HG02938 (cell line): ENCODE results near the gene MEOX1.

Source experiments
- ATAC-seq: cut with Tn5 transposase; IDR thresholded peaks from one replicate; pipeline ENCODE4 v1.9.1; 2021; ENCODE audit warnings: mild to moderate bottlenecking, moderate library complexity; ENCODE audit not compliant: unreplicated experiment

Gene MEOX1

DNA sequence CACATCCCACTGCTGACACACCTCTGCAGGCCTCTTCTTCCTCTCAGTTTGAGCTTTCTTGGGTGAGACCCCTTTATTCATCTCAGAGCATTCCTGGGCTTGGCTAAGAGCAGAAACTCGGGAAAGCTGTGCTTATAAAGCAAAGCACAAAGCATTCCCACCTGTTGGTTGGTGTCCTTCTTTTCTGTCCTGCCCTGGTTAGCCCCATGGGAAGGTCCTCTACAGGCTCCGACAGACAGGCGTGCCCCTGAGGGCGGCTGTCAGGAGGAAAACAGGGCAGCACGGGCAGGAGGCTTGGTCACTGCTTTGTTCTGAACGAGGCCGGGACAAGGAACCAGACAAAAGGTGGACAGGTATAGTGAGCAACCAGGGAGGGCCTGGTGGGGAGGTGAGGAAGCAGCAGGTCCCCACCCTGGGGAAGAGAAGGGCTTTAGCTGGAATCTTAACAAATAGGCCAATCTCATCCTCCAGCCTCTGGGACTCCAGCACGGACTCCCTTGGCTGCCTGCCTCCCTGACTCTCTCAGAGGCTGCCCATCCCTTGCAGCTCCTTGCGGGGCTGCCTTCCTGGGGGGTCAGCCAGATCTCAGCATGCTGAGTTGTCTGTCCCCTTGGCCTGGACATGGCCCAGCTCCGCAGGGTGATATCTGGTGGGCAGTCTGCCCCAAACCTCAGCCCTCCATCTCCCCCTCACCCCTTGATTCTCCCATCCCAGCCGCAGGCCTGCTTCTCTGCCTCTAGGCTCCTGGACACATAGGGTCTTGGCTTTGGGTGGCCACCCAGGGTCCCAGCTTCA, 1.7 kb downstream of the MEOX1 start:
- no peak for ATAC-seq

DNA sequence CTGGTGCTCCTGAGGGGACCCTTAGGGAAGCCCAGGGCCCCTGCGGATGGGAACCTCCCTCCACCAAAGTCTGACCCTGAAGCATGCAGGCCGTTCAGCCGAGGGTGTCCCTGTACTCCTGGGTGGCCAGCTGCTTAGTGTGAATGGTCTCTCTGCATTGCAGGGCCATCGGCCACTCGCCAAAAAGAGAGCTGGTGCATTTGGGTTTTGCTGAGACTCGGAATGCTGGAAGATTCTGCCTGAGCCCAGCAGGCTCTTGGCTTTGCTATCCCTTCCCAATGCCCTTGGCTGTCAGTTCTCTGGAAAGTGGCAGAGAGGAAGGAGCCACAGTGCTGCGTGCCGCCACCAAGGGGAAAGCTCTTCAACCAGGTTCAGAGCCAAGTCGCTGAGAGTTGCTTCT, 2.8 kb downstream of the MEOX1 start:
- ATAC-seq = no peak

DNA sequence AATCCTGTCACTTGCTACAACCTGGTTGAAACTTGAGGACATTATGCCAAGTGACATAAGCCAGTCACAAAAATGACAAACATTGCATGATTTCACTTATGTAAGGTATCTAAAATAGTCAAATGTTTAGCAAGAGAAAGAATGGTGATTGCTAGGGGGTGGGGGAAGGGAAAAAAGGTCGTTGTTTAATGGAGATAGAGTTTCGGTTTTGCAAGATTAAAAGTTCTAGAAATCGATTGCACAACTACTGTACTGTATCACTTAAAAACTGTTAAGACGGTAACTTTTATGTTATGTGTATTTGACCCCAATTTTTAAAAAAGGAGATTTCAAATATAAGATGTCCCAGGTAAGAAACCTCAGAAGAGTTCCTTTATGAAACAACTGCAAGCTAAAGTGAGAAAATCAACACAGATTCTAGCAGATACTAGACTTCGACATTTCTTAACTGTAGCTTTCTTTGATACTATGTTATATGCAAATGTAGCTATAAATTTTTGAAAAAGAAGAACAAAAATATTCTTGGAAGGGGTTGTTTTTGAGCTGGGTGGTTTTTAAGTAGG, 5.9 kb downstream of the MEOX1 start:
- ATAC-seq = no peak

DNA sequence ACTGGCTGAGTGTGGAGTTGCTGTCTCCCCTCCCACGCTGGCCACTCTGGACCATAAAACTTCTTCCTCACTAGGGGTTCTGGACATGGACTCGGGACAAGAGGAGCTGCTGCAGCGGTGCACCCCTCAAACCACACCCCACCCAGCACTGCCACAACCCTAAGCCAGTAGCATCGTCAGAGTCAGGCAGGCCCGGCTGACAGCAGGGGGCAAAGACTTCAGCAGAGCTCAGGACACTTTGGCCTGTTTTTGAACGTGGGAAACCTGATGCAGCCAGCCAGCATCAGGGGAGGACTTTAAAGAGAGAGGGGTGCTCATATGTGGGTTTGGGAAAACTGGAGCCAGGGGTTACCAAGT, 9.6 kb downstream of the MEOX1 start:
- no peak for ATAC-seq

DNA sequence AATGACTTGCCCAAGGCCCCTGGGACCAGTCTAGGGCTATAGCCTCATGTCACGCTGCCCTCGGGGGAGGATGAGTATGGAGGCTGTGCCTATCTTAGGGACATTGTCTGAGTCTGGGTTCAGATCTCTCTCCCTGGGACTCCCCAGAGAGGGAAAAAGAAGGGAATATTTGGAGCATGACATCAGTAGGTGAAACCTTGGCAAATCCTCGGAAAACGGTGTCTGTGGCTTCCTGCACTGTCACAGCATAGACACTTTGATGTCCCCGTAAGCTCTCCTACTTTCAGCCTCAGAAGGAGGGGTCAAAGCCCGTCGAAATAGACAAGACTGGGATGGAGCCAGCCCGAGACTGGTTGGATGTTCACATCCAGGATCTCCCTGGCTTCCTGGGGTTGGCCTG, 11.3 kb downstream of the MEOX1 start:
- no peak for ATAC-seq

DNA sequence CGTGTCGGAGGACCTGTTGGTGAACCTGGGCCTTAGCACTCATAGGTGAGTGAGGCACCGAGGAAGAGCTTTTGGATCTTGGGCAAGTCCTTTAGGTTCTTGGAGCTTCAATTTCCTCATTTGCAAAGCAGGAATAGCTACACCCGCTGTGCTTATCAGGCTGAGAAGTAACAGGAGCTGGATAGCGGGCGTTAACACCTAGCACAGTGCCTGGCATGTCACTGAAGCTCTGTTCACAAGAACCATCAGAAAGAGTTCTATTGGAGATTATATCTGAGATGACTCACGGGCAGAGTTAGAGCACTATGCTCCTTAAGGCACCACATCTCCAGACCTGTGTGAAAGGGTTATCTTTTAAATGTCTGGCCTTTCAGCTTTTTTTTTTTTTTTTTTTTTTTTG, 12.8 kb downstream of the MEOX1 start:
- ATAC-seq = no peak

DNA sequence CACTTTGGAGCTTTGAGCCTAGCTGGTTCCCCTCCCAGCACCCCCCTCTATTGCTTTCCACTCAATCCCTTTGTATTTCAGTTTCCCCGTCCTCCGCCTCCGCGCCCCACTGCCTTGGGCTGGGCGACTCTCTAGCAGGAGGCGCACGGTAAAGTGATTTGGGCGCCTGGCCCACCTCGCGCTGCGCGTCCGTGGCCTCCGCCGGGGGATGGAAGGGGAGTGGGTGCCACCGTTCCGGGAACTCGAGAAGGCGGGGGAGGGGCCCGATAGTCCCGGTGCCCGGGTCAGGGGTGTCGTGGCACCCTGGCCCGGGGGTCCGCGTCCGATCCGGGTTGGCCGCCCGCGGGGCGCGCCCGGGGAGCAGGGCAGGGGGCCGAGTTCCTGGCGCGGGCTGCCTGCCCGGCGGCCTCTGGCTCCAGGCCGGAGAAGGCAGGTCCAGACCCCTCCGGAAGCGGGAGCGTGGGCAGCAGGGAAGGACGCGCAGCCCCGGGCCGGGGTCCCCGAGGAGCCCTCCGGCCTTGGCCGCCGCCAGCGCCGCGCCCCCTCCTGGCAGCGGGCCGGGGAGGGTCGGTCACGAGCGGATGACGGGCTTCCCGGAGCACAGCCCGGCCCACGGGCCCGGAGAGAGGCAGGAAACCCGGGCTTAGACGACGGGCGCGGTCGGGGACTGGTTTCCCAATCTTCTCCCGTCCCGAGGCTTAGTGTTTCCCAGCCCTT, 15.8 kb downstream of the MEOX1 start:
- ATAC-seq = no peak

DNA sequence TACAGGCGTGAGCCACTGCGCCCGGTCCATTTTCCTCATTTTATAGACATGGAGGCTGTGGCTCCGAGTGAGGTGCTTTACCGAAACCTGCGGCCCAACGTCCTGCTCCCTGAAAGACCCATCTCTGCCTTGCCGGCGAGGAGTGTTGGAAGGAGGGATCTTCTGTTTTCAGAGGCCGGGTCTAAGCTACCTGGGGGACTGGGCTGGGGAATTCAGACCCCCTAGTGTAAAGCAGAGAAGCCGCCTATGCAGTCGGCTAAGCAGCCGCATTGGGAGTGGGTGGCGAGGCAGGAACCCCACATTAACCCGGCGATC, 16.3 kb downstream of the MEOX1 start:
- no peak for ATAC-seq

DNA sequence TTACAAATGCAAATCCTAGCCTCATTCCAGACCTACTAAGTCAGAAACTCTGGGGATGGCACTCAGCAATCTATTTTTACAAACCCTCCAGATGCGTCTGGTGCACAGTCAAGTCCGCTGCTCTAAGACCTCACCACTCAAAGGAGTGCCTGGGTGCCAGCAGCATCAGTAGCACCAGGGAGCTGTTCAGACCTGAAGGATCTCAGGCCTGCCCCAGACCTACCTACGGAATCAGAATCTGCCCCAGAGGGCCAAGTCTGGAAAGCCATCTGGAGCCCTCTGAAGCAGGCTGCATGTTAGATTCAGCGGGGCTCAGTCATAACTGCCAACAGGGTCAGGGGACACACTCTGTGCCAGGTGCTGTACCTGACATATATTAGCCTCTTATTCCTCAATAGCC, 17.6 kb downstream of the MEOX1 start:
- no peak for ATAC-seq

DNA sequence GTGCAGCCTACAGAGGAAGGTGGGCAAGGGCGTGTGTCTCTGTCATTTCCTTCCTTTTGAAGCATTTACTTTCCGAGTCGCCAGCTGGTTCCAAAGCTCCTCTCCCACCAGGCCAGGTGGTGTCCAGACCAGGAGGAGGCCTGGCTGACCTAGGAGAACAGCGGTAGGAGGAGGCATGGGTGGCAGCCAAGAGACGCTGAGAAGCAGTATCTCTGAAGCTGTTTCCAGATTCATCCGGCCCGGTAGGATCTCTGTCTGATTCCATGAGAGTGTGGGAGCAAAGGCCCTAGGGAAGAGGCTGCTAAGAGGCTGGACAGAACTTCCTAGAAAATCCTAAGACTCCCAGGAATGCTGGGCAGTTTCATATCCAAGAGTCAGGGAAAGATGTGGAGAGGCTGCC, 20.3 kb downstream of the MEOX1 start:
- no peak for ATAC-seq

DNA sequence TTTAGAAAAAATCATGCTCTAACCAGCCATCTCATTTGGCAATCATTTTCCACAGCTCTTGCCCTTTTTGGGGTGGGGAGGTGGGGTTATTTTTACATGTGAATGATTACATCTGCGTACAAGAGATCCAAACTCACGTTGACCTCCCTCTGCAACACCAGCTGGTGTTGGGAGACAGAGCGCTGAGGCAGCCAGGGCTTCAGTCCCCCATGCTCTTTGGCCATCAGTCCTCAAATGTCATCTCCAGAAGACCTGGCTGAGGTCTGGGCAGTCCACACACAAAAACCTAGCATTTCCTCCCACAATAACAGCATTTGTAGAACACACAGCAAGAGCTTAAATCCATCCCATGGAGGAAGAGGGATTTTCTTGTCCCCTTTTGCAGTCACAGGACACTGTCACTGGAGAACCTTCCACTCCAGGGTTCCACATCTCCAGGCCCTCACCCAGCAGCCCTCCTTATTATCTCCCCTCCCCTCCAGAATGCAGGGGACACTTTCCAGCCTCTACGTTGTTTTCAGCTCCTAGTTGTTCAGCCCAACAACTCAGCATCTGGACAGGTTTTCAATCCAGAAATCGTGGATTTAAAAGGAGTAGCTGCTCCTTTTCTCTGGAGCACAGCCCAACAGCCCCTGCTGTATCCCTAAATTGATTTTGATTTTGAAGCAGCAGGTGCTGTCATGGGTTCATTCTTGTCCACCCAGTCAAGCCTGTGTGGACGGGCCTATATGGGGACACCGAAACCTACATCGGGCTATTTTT, 21.1 kb downstream of the MEOX1 start:
- ATAC-seq = no peak

DNA sequence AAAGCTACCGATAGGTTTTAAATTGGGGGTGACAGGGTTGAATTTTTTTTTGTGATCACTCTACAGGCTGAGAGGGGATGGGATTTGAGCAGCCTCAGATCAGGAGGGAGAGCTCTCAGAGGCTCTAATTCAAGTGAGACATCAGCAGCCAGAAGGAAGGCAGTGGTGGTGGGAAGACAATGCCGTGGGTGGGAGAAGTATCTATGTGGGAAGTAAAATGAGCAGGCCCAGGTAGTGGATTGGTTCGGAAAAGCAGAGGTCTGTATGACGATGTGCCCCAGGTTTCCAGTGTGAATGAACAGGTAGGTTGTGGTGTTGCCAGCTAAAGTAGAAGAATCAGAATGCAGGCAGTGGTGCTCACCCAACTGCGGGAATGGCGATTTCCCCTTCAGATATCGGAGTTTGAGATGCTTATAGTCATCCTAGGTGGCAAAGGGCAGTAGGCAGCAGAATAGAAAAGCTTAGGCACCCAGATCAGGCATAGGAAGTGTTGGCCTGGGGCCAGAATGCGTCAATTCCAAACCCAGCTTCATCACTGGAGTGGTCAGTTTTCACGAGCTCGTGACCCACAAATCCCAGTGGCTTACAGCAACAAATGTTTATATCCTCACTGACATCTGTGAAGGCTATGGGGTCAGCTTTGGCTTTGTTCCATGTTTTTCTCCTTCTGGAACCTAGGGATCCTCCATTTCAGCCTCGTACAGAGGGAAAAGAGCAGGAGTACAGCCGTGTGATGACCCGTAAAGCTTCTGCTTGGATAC, 24.0 kb downstream of the MEOX1 start:
- ATAC-seq = no peak

DNA sequence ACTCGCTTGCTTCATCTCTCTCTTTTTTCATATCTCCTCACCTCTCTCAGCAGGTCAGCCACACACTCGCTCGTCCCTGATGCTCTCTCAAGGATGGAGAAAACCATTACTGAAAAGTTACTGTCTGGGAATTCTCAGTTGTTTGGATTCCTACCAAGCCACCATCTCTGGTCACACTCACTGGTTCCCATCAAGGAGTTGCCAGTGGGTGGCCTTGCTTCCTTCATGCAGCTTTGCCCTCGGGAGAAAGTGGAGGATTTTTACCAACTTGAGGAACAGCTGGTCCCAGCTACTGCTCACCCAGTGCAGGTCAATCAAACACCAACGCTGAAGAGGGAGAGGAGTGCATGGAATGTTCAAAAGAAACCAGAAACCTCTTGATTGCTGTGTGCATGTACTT, 25.3 kb downstream of the MEOX1 start:
- no peak for ATAC-seq

DNA sequence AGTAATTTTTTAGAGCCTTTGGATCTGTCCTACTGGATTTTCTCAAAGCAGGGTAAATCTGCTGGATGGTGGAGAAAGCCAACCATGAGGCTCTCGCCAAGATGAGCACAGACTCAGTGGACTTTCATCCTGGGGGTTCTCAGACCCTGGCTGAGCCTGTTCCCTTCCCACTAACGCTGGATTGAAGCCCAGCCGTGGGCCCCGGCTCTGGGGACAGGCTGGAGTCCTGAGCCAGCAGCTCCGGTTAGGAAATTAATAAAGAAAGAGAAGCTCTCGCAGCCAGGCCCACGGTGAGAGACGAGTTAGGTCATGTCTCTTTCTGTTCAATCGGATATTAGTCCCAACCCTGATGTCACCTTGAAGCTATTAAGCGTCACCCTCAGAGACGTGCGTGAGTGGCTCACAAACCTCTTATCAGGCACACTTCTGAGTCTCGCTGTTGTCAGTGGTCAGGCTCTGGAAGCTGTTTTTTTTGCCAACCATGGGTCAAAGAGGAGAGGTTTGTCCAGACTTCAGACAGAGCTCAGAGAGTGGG, 27.1 kb downstream of the MEOX1 start:
- no peak for ATAC-seq

DNA sequence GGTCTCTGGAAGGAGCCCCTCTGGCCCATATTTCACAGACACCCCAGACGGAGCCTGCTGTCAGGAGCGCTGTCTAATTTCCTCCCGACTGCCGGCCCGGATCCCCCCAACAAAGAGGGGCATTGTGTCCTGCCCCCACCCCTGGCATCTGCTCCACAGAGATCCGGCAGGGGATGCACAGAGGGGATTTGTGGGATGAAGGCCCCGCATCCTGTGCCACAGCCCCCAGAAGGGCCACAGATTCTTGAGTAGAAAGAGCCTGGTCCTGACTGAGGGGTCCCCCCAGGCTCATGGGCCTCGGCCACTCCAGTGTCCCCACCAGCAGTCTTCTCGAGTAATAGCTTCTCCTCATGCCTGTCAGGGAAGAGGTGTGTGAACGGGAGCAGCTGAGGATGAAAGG, 29.5 kb downstream of the MEOX1 start:
- no peak for ATAC-seq

DNA sequence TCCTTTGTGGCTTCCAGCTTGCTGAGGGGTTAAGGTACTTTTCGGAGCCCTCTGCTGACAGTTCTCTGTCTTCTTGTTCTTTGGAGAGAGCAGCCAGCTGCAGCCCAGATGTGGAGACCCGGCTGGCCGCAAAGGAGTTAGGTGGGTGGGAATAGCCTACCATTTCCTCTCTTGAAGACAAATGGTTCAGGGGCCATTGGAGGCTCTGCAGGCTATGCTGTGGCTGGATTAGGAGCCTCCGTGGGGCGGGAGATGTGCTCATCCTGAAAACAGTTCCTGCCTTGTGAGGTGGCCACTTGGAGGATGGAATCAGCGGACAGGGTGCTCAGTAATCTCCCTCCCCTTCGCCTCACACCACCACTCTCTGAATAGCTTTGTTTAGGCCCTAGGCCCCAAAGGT, 30.3 kb downstream of the MEOX1 start:
- no peak for ATAC-seq

DNA sequence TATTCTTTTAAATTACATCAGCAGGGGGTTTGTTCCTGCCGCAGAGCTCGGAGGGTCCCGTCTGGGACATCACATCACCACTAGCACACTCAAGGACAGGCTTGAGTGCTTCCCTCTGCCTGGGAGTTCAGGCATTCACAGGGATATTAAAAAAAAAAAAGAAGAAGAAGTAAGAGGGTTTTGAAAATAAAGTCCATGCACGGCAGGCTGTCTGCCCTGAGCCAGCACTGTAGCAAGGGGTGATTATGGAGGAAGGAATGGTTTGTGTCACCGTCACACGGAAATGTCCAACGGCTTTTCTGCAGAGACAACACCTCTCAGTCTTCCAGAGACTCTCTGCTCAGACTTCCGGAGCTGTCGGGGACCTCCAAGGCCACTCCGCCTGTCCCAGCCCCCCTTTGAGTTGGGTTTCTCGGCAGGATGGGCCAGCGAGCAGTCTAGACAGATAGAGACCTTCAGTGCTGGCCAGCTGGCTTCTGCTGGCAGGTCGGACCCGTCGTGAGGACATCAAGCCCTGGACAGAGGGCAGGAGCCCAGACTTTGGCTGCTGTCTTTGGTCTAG, 33.6 kb downstream of the MEOX1 start:
- ATAC-seq = no peak

DNA sequence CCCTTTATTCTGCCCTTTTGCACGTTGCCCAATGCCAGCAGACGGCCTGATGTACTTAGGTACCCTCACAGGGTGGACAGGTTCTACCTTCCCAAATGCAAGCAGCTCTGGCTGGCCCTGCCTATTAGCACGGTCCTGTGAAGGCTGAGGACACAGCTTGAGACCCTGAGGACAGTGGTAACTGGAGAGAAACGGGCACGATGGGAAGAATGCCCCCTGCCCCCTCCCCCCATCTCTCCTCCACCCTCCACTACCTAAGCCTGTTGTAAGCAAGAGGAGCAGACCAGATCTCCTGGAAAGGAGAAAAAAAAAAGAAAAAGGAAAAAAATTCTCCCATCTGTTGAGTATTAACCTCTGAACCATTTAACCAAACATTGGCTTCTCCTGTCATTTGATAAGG, 34.1 kb downstream of the MEOX1 start:
- no peak for ATAC-seq

DNA sequence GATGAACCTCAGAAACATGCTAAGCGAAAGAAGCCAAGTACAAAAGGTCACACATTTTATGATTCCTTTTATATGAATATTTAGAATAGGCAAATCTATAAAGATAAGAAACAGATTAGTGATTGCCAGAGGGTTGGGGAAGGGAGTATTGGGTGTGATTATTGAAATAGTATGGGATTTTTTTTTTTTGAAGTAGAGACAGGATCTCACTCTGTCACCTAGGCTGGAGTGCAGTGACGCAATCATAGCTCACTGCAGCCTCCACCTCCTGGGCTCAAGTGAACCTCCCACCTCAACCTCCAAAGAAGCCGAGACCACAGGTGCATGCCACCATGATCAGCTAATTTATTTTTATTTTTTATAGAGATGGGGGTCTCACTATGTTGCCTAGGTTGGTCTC, 35.7 kb downstream of the MEOX1 start:
- ATAC-seq = no peak

DNA sequence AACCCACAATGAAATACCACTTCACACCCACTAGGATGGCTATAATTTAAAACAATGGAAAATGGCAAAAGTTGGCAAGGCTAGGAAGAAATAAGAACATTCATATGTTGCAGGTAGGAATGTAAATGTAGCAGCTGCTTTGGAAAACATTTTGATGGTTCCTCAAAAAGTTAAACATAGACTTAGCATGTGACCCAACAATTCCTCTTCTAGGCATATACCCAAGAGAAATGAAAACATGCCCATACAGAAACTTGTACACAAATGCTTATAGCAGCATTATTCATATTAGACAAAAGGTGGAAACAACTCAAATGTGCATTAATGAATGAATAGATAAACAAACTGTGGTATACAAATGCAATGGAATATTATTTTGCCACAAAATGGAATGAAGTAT, 36.1 kb downstream of the MEOX1 start:
- no peak for ATAC-seq

DNA sequence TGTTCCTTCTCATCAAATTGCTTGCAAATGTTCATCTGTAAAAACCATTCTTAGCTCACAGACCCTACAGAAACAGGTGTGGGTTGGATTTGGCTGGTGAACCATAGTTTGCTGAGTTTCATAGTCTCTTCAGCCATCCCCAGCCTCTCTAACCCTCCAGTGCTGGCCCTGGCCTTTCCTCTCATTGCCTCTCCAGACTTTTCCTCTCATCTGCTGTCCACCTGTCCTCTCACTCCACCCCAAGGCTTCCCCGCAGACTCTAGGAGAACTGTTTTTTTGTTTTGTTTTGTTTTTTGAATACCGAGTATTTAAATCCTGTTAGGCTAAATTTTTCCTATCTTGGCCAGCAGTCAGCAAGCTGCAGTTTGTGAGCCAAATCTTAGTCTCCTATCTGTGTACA, 41.1 kb downstream of the MEOX1 start:
- ATAC-seq = no peak
